ENCODE measurements around the gene PAH.

The PAH gene

GRCh38 chr12:102821149-102821548, 95.9 kb downstream of the PAH start:
- no peak for DNase-seq (ENCODE audit: low read depth in 2 of 2)

GRCh38 chr12:102816816-102817434, 100.1 kb downstream of the PAH start:
- no peak for DNase-seq (ENCODE audit: low read depth in 2 of 2)

GRCh38 chr12:102814691-102815367, 102.2 kb downstream of the PAH start:
- no peak for DNase-seq (ENCODE audit: low read depth in 2 of 2)

GRCh38 chr12:102812344-102812743, 104.7 kb downstream of the PAH start:
- DNase-seq (ENCODE audit: low read depth in 2 of 2), result no peak

GRCh38 chr12:102811110-102811737, 105.8 kb downstream of the PAH start:
- DNase-seq (ENCODE audit: low read depth in 2 of 2), result no peak

GRCh38 chr12:102808412-102808811, 108.6 kb downstream of the PAH start:
- no peak for DNase-seq (ENCODE audit: low read depth in 2 of 2)

- no peak for DNase-seq (ENCODE audit: low read depth in 2 of 2)
Observed at GRCh38 chr12:102806592-102806991, 110.5 kb downstream of the PAH start.

- DNase-seq (ENCODE audit: low read depth in 2 of 2), result no peak
Observed at GRCh38 chr12:102806110-102806509, 110.9 kb downstream of the PAH start.

GRCh38 chr12:102800565-102800964, 116.5 kb downstream of the PAH start:
- DNase-seq (ENCODE audit: low read depth in 2 of 2), result no peak

- DNase-seq (ENCODE audit: low read depth in 2 of 2), result no peak
Observed at GRCh38 chr12:102799229-102799628, 117.8 kb downstream of the PAH start.

- no peak for DNase-seq (ENCODE audit: low read depth in 2 of 2)
Observed at GRCh38 chr12:102797528-102797927, 119.5 kb downstream of the PAH start.

- no peak for DNase-seq (ENCODE audit: low read depth in 2 of 2)
Observed at GRCh38 chr12:102793921-102794320, 123.1 kb downstream of the PAH start.
